ENCODE data around the gene CMTM3.
"Not testable (repeated sequence)": the region's sequence is repeated elsewhere in the genome, so short reads cannot be mapped to it uniquely, and the experiment has no call there.

The CMTM3 gene

DNA sequence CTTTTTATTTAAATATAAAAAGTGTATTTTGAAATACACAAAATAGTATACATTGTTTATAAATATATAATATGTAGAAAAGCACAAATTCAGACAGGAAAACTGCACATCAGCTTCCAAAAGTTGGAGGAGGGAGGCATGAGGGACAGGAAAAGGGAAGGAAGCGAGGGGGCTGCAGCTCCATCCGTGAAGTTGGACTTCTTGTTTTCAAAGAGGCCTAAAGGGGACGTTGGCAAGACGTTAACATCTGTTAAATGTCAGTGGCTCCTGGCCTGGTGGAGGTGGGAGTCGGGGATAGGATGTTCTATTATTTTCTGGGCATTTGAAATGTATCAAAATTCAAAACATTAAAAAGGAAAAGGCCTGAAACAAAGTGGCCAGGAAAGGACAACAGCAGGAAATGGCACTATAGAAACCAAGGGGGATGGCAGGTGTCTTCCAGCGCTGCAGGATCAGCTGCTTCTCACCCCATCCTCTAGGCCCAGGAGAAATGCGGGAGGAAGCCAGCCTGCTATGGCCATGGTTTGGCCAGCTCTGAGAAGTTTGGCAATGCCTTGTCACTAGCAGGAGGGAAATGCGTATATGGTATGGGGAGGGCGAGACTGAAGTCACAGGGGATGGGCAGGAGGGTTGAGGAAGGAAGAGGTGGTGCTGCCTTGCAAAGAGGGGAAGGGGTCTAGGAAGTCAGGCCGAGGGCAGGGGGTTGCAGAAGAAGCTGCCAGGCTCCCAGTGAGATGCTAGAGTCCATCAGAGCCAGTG, 18.8 kb upstream of the CMTM3 start:
- DNase-seq (ENCODE audit: low spot score), result no peak

DNA sequence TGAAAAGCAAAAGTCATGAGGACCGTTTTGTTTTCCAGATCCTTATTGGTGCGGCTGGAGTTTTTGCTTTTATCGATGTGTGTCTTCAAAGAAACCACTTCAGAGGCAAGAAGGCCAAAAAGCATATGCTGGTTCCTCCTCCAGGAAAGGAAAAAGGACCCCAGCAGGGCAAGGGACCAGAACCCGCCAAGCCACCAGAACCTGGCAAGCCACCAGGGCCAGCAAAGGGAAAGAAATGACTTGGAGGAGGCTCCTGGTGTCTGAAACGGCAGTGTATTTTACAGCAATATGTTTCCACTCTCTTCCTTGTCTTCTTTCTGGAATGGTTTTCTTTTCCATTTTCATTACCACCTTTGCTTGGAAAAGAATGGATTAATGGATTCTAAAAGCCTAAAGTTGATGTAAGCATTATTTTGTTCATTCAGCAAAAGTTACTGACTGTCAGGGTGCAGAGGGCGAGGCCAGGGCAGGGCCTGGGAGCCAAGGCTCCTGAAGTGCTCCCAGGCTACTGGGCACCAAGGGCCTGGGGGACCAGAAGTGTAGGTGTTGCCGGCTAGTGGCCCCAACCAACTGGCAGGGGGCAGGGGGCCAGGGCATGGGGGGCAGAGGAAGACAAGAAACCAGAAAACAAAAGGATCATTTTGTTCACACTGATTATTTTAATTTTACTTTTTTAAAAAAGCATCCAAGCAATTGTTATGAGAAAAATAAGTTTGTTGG, 16.5 kb upstream of the CMTM3 start:
- no peak for DNase-seq (ENCODE audit: low spot score)

GRCh38 chr16:66588981-66589713, 15.4 kb upstream of the CMTM3 start:
- DNase-seq (ENCODE audit: low spot score), result peak; percentile 71

- no peak for DNase-seq (ENCODE audit: low spot score)
These were observed 14.2 kb upstream of the CMTM3 start for GRCh38 chr16:66590322-66590721.

GRCh38 chr16:66591018-66591417, 13.5 kb upstream of the CMTM3 start:
- DNase-seq (ENCODE audit: low spot score), result no peak

- no peak for DNase-seq (ENCODE audit: low spot score)
These were observed 12.3 kb upstream of the CMTM3 start for GRCh38 chr16:66592241-66592640.

GRCh38 chr16:66592814-66593213, 11.7 kb upstream of the CMTM3 start:
- no peak for DNase-seq (ENCODE audit: low spot score)

DNA sequence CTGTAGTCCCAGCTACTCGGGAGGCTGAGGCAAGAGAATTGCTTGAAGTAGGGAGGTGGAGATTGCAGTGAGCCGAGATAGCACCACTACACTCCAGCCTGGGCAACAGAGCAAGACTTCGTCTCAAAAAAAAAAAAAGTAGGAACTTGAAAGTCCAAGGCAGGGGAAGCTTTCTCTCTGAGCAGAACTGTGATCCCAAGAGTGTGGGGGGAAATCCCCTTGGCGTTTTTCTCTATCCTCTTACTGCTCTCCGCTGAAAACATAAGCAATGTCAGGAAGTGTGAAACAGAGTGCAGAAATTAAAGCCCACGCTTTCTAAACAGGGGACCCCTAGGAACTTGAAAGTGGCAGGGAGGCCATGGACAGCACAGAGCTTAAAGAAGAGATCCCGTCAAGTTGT, 9.8 kb upstream of the CMTM3 start:
- DNase-seq (ENCODE audit: low spot score), result no peak

DNA sequence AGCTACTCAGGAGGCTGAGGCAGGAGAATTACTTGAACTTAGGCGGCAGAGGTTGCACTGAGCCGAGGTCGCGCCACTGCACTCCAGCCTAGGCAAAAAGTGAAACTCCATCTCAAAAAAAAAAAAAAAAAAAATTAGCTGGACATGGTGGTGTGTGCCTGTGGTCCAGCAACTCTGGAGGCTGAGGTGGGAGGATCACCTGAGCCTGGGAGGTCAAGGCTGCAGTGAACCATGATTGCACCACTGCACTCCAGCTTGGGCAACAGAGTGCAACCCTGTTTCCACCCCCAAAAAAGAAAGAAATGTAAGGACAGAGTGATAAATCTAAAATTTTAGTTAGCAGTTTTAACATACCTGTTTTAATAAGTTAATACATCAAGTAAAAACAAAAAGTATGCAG, 7.9 kb upstream of the CMTM3 start:
- DNase-seq (ENCODE audit: low spot score), result not testable (repeated sequence)

DNA sequence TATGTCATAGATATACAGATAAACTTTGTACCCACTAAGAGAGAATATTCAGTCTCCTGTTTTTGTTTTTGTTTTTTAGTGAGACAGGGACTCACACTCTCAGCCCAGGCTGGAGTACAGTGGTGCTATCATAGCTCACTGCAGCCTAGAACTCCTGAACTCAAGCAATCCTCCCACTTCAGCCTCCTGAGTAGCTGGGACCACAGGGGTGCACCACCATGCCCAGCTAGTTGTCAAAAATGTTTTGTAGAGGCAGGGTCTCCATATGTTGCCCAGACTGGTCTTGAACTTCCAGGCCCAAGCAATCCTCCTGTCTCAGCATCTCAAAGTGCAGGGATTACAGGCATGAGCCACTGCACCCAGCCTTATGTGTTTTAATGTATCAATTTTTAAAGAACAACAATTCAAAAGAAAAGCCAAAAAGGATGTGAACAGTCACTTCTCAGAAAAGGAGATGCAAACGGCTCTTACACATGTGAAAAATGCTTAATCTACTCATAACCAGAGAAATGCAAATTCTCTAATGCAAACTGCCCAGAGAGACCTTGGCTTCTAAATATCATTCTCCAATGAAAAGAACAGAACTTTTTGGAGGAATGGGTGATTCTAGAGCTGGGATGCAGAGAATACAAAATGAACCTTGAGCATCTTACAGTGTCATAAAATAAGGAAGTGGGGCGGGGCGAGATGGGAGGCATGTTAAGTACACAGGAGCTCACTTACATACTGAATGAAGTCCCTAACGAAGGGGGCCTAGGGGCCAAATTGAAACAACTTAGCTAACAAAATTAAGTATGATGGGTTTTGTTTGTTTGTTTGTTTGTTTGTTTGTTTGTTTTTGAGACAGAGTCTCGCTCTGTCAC, 7.3 kb upstream of the CMTM3 start:
- no peak for DNase-seq (ENCODE audit: low spot score)

- DNase-seq (ENCODE audit: low spot score), result no peak
These were observed 6.4 kb upstream of the CMTM3 start for GRCh38 chr16:66598111-66598510.

GRCh38 chr16:66599726-66600125, 4.8 kb upstream of the CMTM3 start:
- no peak for DNase-seq (ENCODE audit: low spot score)

DNA sequence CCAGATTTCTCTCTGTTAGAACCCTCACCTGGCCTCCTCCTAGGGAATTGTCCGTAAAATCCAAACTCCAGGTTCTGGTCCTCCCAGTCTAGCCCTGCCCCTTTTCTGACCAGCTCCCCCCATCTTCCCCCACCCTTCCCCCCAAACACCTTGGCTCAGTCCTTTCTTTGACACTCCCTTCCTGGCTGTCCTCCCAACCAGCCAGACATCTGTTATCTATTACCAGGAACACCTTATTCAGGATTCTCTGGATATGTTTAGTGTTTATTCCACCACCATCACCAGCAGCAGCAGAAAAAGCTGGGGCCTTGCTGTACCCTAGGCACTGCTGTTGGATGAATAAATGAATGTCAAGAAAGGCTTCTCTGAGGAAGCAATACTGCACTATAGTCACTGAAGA, 4.0 kb upstream of the CMTM3 start:
- no peak for DNase-seq (ENCODE audit: low spot score)

DNA sequence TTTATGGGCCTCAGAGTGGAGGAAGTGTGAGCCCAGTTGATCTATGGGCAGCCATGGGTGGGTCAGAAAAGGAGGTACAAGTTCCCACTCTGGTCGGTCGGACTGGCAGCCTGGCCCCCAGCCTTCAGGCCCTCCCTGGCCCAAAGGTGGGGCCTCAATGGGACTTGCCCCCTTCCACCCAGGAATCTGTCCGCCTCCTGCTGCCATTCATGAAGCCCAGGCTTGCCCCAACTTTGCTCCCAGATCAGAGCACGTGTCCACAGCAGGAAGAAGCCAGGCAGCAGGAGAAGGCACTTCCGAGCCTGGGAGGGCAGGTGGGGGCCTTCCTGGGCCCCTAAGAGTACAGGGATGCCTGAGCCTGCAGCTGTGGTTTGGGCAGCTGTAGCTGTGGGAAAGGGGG, 3.0 kb upstream of the CMTM3 start:
- DNase-seq (ENCODE audit: low spot score), result no peak

DNA sequence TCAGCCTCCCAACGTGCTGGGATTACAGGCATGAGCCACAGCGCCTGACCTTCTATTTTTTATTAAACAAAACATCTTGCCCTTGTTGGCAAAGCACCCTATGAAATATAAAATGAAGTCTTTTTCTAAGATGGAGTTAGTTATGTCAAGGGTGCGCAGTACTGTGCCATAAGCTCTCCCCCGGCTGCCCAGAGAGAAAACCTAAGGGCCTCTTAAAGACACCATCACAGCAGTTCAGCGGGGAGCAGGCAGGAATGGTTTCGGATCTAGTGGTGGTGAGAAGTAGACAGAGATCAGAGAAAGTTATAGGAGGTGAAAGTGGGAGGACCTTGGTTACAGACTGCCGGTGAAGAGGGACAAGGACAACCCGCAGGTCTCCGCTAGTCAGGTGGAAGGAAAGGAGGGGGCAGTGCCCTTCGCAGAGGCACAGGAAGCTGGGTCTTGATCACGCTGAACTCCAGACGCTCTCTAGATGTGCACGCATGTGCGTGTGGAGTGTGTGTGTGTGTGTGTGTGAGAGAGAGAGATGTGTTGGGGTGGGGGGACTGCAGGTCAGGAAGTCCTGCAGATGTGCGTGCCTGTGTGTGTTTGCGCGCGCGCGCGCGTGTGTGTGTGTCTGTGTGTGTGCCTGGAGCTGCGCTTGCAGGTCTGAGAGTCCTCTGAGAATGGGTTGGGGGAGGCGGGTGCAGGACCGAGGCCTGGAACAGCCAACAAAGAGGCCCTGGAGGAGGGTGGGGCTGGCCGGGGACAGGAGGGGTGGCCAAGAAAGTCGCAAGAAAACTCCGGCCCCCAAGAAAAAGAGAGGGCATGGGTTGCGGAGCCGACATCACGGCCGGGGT, 748 bp upstream of the CMTM3 start:
- DNase-seq (ENCODE audit: low spot score), result peak; percentile 75

GRCh38 chr16:66605177-66605978, 874 bp downstream of the CMTM3 start:
- DNase-seq (ENCODE audit: low spot score), result peak; percentile 73

DNA sequence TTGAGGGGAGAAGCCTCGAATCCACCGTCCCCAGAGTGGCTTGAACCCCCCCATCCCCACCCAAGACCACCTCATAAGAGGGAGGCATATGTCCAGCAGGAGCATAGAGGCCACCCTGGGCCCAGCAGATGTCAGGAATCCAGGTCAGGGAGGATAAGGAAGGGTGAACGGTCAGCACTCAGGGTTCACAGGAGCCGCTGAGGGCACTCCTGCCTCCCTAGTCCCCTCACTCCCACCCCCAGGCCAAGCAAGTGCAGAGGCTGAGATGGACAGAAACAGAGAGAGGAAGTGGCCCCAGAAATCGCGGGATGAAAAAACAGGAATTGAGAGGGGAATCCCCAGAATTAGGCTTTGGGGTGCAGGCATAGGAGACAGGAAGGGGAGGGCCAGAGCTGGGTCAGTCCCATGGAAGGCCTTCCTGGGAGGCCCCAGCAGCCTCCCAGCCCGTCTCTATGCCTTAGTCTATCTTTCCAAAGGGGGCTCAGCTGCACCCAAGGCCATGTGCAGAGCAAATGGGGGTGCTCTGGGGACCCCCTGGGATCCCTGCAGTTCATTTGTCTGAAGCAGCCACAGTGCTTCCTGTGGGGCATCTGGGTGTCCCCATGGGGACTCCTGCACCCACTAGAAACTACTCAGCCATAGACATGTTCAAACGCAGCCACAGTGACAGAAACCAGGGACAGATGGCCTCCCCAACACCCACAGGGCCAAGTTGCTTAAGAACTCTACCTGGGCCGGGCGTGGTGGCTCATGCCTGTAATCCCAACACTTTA, 1.7 kb downstream of the CMTM3 start:
- no peak for DNase-seq (ENCODE audit: low spot score)

DNA sequence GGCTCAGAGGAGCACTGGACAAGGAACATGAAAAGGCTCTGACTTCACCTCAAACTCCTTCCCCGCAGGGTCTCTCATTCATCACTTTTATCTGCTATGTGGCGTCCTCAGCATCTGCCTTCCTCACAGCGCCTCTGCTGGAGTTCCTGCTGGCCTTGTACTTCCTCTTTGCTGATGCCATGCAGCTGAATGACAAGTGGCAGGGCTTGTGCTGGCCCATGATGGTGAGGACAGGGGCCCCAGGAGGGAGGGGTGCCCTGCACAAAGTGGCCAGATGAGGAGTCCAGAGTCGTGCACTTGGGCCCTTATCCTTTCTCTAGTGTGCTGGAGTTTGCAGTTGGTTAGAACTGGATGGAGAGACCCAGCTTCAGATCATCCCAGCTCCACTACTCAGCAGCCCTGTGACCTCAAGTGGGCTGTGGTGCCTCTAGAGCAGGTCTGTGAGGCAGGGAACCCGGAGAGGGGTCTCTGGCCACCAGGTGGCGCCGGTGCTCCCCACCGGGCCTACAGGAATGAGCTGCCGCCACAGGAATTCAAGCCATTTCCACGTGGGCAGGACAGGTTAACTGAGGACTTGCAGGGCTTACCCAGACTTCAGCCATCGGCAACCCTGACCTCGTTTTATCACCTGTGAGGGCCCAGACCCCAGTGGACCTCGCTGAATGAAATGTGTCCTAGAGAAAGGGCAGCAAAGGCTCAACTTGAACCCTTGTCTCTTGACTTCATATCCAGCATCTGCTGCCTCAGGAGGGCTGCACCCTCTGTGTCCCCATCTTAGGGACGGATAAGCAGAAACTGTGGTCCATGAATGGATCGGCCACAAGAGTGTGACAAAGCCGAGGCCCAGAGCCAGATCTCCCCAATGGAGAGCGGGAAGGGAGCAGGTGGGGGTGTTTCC, 4.0 kb downstream of the CMTM3 start:
- DNase-seq (ENCODE audit: low spot score), result peak; percentile 94
